RWPE2 (cell line): ENCODE measurements around the gene CD300LD.

Experiments used
- ATAC-seq: fragments of 200-7000 bp; cut with Tn5 transposase; 3 replicates; pipeline ENCODE4 v1.9.1; 2021; ENCODE audit warnings: low read depth
- DNase-seq: peaks from one replicate; pipeline ENCODE4 v3.0.0-alpha.2; 2020; ENCODE audit warnings: low spot score
- H3K27ac ChIP-seq: fragments of 450-650 bp; 2 replicates; pipeline ENCODE4 v1.5.1; 2017; ENCODE audit warnings: mild to moderate bottlenecking; ENCODE audit not compliant: poor library complexity, severe bottlenecking
- H3K27me3 ChIP-seq: fragments of 250-450 bp; sonication (Bioruptor Pico); 2 replicates; pipeline ENCODE4 v1.5.1; 2021; ENCODE audit warnings: mild to moderate bottlenecking, moderate library complexity; ENCODE audit not compliant: insufficient read depth, poor library complexity, severe bottlenecking
- H3K36me3 ChIP-seq: fragments of 250-450 bp; sonication (Bioruptor Pico); 2 replicates; pipeline ENCODE4 v1.5.1; 2020; ENCODE audit warnings: low read depth, mild to moderate bottlenecking, moderate library complexity
- H3K4me1 ChIP-seq: fragments of 250-450 bp; sonication (Bioruptor Pico); 2 replicates; pipeline ENCODE4 v1.5.1; 2021; ENCODE audit warnings: mild to moderate bottlenecking, moderate library complexity; ENCODE audit not compliant: insufficient read depth, poor library complexity, severe bottlenecking
- H3K4me3 ChIP-seq: fragments of 250-450 bp; sonication (Bioruptor Pico); 2 replicates; pipeline ENCODE4 v1.5.1; 2021; ENCODE audit warnings: mild to moderate bottlenecking, moderate library complexity; ENCODE audit not compliant: severe bottlenecking
- H3K9me3 ChIP-seq: fragments of 250-450 bp; sonication (Bioruptor Pico); 2 replicates; pipeline ENCODE4 v1.5.1; 2021; ENCODE audit warnings: mild to moderate bottlenecking, moderate library complexity; ENCODE audit not compliant: severe bottlenecking
- TF ChIP-seq, protein P1 (sequence below): fragments of 450-650 bp; IDR thresholded peaks from one replicate; pipeline ENCODE4 v1.5.1; 2017; ENCODE audit warnings: mild to moderate bottlenecking, moderate library complexity; ENCODE audit not compliant: poor library complexity, severe bottlenecking

Gene CD300LD

DNA sequence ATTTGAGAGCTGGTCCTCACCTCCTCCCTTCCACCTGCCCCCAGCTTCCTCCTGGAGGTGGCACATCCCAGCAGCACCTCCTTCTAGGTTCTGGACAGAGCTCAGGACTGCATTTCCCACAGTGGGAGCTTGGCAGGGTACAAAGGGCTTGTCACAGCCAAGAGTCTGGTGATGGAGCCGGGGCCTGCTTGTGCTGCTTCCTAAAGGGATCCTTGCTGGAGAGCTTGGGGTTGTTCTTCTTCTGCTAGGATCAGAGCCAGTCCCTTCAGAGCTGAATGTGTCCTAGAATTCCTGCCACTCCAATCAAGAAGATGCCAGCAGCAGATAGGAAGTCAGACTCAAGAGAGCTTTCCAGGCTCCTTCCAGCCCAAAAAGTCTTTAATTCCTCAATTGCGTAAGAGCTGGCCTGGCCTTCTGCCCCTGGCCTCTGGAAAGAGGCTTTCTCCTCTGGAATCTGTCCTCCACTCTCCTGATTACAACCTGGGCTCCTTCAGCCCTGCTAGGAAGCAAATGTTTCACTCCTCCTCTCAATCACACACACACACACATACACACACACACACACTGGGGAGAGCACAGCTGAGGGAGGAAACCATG lies 27.1 kb upstream of the CD300LD start:
- TF ChIP-seq, protein P1, sequence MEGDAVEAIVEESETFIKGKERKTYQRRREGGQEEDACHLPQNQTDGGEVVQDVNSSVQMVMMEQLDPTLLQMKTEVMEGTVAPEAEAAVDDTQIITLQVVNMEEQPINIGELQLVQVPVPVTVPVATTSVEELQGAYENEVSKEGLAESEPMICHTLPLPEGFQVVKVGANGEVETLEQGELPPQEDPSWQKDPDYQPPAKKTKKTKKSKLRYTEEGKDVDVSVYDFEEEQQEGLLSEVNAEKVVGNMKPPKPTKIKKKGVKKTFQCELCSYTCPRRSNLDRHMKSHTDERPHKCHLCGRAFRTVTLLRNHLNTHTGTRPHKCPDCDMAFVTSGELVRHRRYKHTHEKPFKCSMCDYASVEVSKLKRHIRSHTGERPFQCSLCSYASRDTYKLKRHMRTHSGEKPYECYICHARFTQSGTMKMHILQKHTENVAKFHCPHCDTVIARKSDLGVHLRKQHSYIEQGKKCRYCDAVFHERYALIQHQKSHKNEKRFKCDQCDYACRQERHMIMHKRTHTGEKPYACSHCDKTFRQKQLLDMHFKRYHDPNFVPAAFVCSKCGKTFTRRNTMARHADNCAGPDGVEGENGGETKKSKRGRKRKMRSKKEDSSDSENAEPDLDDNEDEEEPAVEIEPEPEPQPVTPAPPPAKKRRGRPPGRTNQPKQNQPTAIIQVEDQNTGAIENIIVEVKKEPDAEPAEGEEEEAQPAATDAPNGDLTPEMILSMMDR: no peak
- Histone ChIP-seq H3K4me3 (no peak overlapping the region), H3K27me3 (peaks cover 18% of the 10 kb centered on the region), H3K9me3 (no peaks in the 10 kb centered on the region), H3K4me1 (no peaks in the 10 kb centered on the region), H3K36me3 (no peaks in the 10 kb centered on the region), H3K27ac (no peak overlapping the region)
- no peak for ATAC-seq
- DNase-seq: no peak

DNA sequence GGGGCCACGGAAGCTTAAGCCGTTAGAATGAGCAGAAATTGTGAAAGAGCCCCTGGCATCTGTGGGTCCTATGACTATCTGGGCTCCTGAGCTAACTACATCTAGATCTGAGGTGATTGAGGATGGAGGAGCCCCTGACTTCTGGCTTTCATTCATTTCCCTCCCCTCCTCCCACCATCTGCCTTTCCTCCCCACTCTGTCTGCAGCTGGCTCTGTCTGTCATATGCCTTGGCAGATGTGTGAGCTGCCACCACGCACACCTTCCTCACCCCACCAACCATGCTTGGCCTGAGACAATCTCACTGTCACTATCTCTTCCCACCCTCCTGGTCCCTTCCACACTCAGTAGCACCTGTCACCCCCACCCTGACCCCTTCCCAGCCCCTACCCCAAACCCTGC lies 26.4 kb upstream of the CD300LD start:
- H3K4me1 ChIP-seq: no peaks in the 10 kb centered on the region
- DNase-seq: no peak
- ATAC-seq: no peak
- TF ChIP-seq, protein P1: no peak
- no peak overlapping the region for H3K4me3 ChIP-seq
- no peaks in the 10 kb centered on the region for H3K9me3 ChIP-seq
- H3K27me3 ChIP-seq: peaks cover 18% of the 10 kb centered on the region
- no peak overlapping the region for H3K27ac ChIP-seq
- no peaks in the 10 kb centered on the region for H3K36me3 ChIP-seq

DNA sequence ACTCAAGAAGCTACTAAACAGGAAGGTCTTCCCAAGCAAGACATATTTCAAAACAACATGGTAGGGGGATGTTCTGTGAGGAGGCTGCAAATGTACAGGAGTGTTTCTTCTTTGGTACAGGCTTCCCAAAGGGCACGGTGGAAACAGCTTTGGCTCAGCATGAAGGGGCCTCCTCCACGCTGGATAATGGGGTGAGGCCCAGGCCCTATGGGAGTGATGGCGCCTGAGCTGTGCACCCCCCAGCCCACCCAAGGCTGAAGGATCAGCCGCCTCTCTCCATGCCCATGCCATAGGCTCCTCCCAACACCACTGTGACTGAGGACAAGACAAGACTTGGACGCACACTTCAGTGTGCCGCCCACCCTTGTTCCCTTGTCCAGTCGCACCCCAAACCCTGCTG lies 24.6 kb upstream of the CD300LD start:
- Histone ChIP-seq H3K27ac (no peak overlapping the region), H3K9me3 (no peaks in the 10 kb centered on the region), H3K36me3 (no peaks in the 10 kb centered on the region), H3K27me3 (peaks cover 18% of the 10 kb centered on the region), H3K4me1 (no peaks in the 10 kb centered on the region), H3K4me3 (no peak overlapping the region)
- DNase-seq: no peak
- no peak for ATAC-seq
- TF ChIP-seq, protein P1: no peak

DNA sequence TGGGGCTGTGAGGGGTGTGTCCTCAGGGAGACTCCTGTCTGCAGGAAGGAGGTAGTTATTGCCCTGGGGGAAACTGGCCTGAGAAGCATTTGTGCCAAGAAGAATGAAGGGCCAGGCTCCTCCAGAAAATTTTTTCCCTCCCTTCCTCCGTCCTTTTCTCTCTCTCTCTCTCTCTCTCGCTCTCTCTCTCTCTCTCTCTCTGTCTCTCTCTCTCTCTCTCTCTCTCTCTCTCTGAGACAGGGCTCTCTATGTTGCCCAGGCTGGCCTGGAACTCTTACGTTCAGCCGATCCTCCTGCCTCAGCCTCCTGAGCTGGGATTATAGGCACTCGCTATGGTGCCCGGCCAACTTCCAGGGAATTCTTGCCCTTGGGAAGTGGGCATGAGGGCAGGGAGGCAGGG lies 20.0 kb upstream of the CD300LD start:
- H3K4me3 ChIP-seq: no peak overlapping the region
- no peak for DNase-seq
- TF ChIP-seq, protein P1: no peak
- H3K27ac ChIP-seq: no peak overlapping the region
- no peaks in the 10 kb centered on the region for H3K36me3 ChIP-seq
- ATAC-seq: no peak
- no peaks in the 10 kb centered on the region for H3K4me1 ChIP-seq
- peaks cover 6% of the 10 kb centered on the region for H3K27me3 ChIP-seq
- H3K9me3 ChIP-seq: no peaks in the 10 kb centered on the region

DNA sequence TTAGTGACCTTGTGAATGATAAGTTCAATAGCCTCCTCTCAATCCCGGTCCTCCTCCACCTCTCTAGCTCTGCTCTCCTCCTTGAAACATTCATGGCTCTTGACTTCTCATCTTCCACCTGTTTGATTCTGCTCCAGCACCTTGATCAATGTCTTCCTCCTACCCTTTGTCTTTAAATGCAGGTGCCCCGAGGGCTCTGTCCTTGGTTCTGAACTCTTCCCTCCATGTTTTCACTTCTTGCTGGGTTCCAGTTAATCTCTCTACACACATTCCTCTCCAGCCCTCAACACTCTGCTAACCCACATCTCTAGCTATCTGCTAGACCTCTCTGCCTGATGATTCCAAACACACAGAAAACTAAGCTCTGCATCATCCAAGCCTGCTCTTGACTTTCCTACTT lies 18.0 kb upstream of the CD300LD start:
- DNase-seq (no peak), ATAC-seq (no peak)
- no peaks in the 10 kb centered on the region for H3K27me3 ChIP-seq

More for the DNA sequence above, 18.0 kb upstream of the CD300LD start:
- no peaks in the 10 kb centered on the region for H3K36me3 ChIP-seq
- peaks cover 9% of the 10 kb centered on the region for H3K4me1 ChIP-seq
- H3K9me3 ChIP-seq: no peaks in the 10 kb centered on the region
- no peak overlapping the region for H3K27ac ChIP-seq
- TF ChIP-seq, protein P1: no peak
- H3K4me3 ChIP-seq: no peak overlapping the region
